Neural cell (in vitro differentiated cells): ENCODE data around the gene MPPED1. TPM values are rescaled to one million over a fixed set of nuclear protein-coding genes. Genes with fewer than 3 reads are reported as not detected.

Source experiments
- H2AFZ ChIP-seq: fragments of 200-600, 300-800 bp; sonication (generic), shearing (Covaris generic); 2 replicates; pipeline ENCODE4 v1.6.0; 2014; ENCODE audit warnings: low read depth, mild to moderate bottlenecking, antibody characterized with exemption, low read length, moderate library complexity
- H3F3A ChIP-seq: fragments of 200-600 bp; shearing (Covaris generic); 2 replicates; pipeline ENCODE4 v1.6.1; 2016; ENCODE audit warnings: mild to moderate bottlenecking, moderate library complexity, mixed read lengths, antibody characterized with exemption, low read length; ENCODE audit not compliant: insufficient read depth, poor library complexity, severe bottlenecking
- H3K27ac ChIP-seq: fragments of 200-600, 300-800 bp; sonication (generic), shearing (Covaris generic); 2 replicates; pipeline ENCODE4 v1.5.1; 2014; ENCODE audit warnings: mild to moderate bottlenecking, low read length, moderate library complexity
- H3K27me3 ChIP-seq: fragments of 300-800, 200-600 bp; sonication (generic), shearing (Covaris generic); 2 replicates; pipeline ENCODE4 v1.6.0; 2014; ENCODE audit warnings: mild to moderate bottlenecking, low read depth, low read length, moderate library complexity; ENCODE audit not compliant: insufficient read depth
- H3K36me3 ChIP-seq: fragments of 300-800, 200-600 bp; sonication (generic), shearing (Covaris generic); 2 replicates; pipeline ENCODE4 v1.5.1; 2014; ENCODE audit warnings: mild to moderate bottlenecking, antibody characterized with exemption, low read length, moderate library complexity; ENCODE audit not compliant: insufficient read depth
- H3K4me2 ChIP-seq: fragments of 300-800, 200-600 bp; sonication (generic), shearing (Covaris generic); 2 replicates; pipeline ENCODE4 v1.6.0; 2014; ENCODE audit warnings: mild to moderate bottlenecking, low read length
- H3K4me3 ChIP-seq: fragments of 300-800, 200-600 bp; sonication (generic), shearing (Covaris generic); 2 replicates; pipeline ENCODE4 v1.5.1; 2014; ENCODE audit warnings: mild to moderate bottlenecking, low read length, moderate library complexity
- H3K79me2 ChIP-seq: fragments of 200-600 bp; shearing (Covaris generic); replicated peaks from 2 replicates; pipeline ENCODE4 v1.6.0; 2014; ENCODE audit warnings: mild to moderate bottlenecking, low read length, moderate library complexity; ENCODE audit not compliant: insufficient read depth
- H3K9ac ChIP-seq: fragments of 300-800, 200-600 bp; sonication (generic), shearing (Covaris generic); 2 replicates; pipeline ENCODE4 v1.6.1; 2016; ENCODE audit warnings: mild to moderate bottlenecking, low read length, mixed read lengths
- H3K9me2 ChIP-seq: fragments of 200-600 bp; shearing (Covaris generic); 2 replicates; pipeline ENCODE4 v1.6.1; 2016; ENCODE audit warnings: mild to moderate bottlenecking, low read length, mixed read lengths; ENCODE audit not compliant: insufficient read depth
- H3K9me3 ChIP-seq: fragments of 200-600, 300-800 bp; sonication (generic), shearing (Covaris generic); 2 replicates; pipeline ENCODE4 v1.6.1; 2016; ENCODE audit warnings: mild to moderate bottlenecking, mixed run types, low read length, moderate library complexity, mixed read lengths
- H4K20me1 ChIP-seq: fragments of 200-600 bp; shearing (Covaris generic); 2 replicates; pipeline ENCODE4 v1.6.1; 2016; ENCODE audit warnings: mild to moderate bottlenecking, mixed run types; ENCODE audit not compliant: insufficient read depth
- CTCF ChIP-seq: fragments of 450-650 bp; IDR thresholded peaks from 2 replicates; pipeline ENCODE4 v1.5.1; 2014; ENCODE audit warnings: antibody characterized with exemption, mild to moderate bottlenecking, moderate library complexity; ENCODE audit not compliant: poor library complexity, severe bottlenecking
- EP300 ChIP-seq: fragments of 450-650 bp; conservative IDR thresholded peaks from 2 replicates; pipeline ENCODE4 v1.6.1; 2014; ENCODE audit warnings: antibody characterized with exemption, mild to moderate bottlenecking, moderate library complexity; ENCODE audit not compliant: poor library complexity, severe bottlenecking
- EZH2 ChIP-seq: fragments of 200-600, 300-800 bp; shearing (Covaris generic), sonication (generic); IDR thresholded peaks from 2 replicates; pipeline ENCODE4 v1.6.1; 2014; ENCODE audit warnings: antibody characterized with exemption, low read length, borderline replicate concordance, mild to moderate bottlenecking; ENCODE audit not compliant: insufficient read depth, poor library complexity, severe bottlenecking
- MXI1 ChIP-seq: fragments of 450-650 bp; conservative IDR thresholded peaks from 2 replicates; pipeline ENCODE4 v1.6.1; 2014; ENCODE audit warnings: antibody characterized with exemption, mild to moderate bottlenecking; ENCODE audit not compliant: poor library complexity, severe bottlenecking
- POLR2AphosphoS5 ChIP-seq: IDR thresholded peaks from 2 replicates; pipeline ENCODE4 v1.6.1; 2012
- RAD21 ChIP-seq: fragments of 450-650 bp; conservative IDR thresholded peaks from 2 replicates; pipeline ENCODE4 v1.6.1; 2014; ENCODE audit warnings: antibody characterized with exemption, mild to moderate bottlenecking, moderate library complexity
- REST ChIP-seq: IDR thresholded peaks from 2 replicates; pipeline ENCODE4 v1.6.1; 2012; ENCODE audit warnings: borderline replicate concordance
- SMC3 ChIP-seq: fragments of 450-650 bp; conservative IDR thresholded peaks from 2 replicates; pipeline ENCODE4 v1.6.1; 2014; ENCODE audit warnings: antibody characterized with exemption, mild to moderate bottlenecking, moderate library complexity; ENCODE audit not compliant: poor library complexity
- TAF1 ChIP-seq: IDR thresholded peaks from 2 replicates; pipeline ENCODE4 v1.6.1; 2012; ENCODE audit warnings: low read depth
- polyA plus RNA-seq: library from polyadenylated mRNA; depleted of rRNA; stranded (reverse); fragments of >200 nt; gene quantifications from 2 replicates; pipeline ENCODE4 v1.2.3, GENCODE V29; 2014

The MPPED1 gene
- polyA plus RNA-seq, 1 donor from 2014 or later = 33.4 TPM

- Histone ChIP-seq H3K9ac (no peak overlapping the region), H3F3A (no peaks in the 10 kb centered on the region), H3K27ac (no peak overlapping the region), H3K4me2 (no peak overlapping the region), H2AFZ (no peak overlapping the region), H3K79me2 (no peaks in the 10 kb centered on the region), H3K27me3 (no peaks in the 10 kb centered on the region), H3K9me2 (no peaks in the 10 kb centered on the region), H3K36me3 (no peaks in the 10 kb centered on the region), H3K4me3 (no peak overlapping the region), H3K9me3 (peaks cover 4% of the 10 kb centered on the region), H4K20me1 (no peaks in the 10 kb centered on the region)
- TF ChIP-seq RAD21 (no peak), EP300 (no peak), REST (no peak)
These were observed 123.5 kb downstream of the MPPED1 start for GRCh38 chr22:43535336-43535735.

- Histone ChIP-seq H2AFZ (no peak overlapping the region), H3K9me2 (no peaks in the 10 kb centered on the region), H3K4me2 (no peak overlapping the region), H3F3A (no peaks in the 10 kb centered on the region), H4K20me1 (no peaks in the 10 kb centered on the region), H3K79me2 (no peaks in the 10 kb centered on the region), H3K9ac (no peak overlapping the region), H3K27me3 (no peaks in the 10 kb centered on the region), H3K36me3 (no peaks in the 10 kb centered on the region), H3K27ac (no peak overlapping the region), H3K9me3 (peaks cover 4% of the 10 kb centered on the region), H3K4me3 (no peak overlapping the region)
- TF ChIP-seq MXI1 = no peak
- no peak for TF ChIP-seq EP300
- TF ChIP-seq TAF1 = no peak
- no peak for TF ChIP-seq CTCF
- no peak for TF ChIP-seq POLR2AphosphoS5
- no peak for TF ChIP-seq SMC3
- TF ChIP-seq EZH2 = no peak
- no peak for TF ChIP-seq RAD21
- no peak for TF ChIP-seq REST
These were observed 123.9 kb downstream of the MPPED1 start for GRCh38 chr22:43535741-43536140.
